Head of caudate nucleus (tissue), 42 donors: Measurements from ENCODE around the gene DHFR.

Experiments
- DNase-seq, 42 donors: peaks; one replicate each; pipeline versions ENCODE4 v3.0.0 to v3.0.0-alpha.2; 2020 to 2021; ENCODE audit warnings: mixed read lengths in 7 of 42
- intact Hi-C: fragments of 100-400 bp; cut with DNase I; formaldehyde crosslinking; loops from one replicate; pipeline ENCODE4 v1.15.0; 2022

Gene DHFR

DNA sequence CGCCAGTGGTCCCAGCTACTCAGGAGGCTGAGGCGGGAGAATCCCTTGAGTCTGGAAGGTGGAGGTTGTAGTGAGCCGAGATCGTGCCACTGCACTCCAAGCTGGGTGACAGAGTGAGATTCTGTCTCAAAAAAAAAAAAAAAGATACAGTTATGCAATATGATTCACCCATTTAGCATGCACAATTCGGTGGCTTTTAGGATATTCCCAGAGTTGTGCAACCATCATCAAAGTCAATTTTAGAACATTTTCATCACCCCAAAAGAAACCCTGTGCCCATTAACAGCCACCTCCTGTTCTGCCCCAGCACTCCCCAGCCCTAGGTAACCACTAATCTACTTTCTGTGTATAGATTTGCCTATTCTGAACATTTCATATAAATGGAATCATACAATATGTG, 4.3 kb upstream of the DHFR start:
- intact Hi-C loops = no loop called here
- DNase-seq = no peak

DNA sequence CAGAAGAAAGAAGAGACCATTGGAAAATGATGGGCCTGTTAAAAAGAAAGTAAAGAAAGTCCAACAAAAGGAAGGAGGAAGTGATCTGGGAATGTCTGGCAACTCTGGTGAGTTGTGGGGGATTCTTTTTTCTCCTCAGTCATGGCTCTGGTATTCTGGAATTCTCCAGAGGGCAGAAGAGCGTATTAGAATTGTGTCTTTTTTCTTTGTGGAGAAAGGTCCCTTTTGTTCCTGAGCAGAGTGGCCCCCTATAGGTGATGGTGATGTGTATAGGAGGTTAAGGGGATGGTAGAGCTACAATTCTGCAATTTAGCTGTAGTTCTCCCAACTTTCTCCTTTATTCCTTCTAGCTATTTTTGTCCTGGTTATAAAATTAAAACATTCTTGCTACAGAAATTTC, 1.6 kb upstream of the DHFR start:
- no peak for DNase-seq
- intact Hi-C loops = no loop called here

GRCh38 chr5:80655231-80655774, 520 bp upstream of the DHFR start:
- intact Hi-C loops = no loop called here
- no peak for DNase-seq

GRCh38 chr5:80654054-80654390, 761 bp downstream of the DHFR start:
- DNase-seq = peak in 1 of 42 donors; percentile 3
- intact Hi-C loops = loop anchor here (5.0 kb wide), 1 partner anchor 167 kb away; the partner anchor contains the start of gene FAM151B

- intact Hi-C loops = loop anchor here (5.0 kb wide), 1 partner anchor 166 kb away; the partner anchor contains the start of gene FAM151B
- no peak for DNase-seq
Observed at GRCh38 chr5:80653502-80653901, 1.3 kb downstream of the DHFR start.

DNA sequence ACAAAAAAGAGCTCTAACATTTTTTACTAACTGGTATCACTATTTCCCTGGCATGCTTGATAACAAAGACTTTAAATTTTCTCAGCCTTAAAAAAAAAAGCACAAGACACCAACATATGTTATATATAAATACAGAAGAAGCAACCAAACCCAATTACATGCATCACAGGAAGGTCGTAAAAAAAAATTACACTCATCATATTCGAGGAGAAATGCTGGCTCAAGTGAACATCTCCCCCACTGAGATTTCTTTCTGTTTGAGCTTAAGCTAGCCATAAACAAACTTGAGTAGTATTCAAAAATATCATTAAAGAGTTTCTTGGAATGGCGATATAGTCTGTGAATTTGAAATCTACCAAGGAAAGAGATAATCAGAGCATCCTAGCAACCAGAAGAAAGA, 7.9 kb downstream of the DHFR start:
- intact Hi-C loops = no loop called here

DNA sequence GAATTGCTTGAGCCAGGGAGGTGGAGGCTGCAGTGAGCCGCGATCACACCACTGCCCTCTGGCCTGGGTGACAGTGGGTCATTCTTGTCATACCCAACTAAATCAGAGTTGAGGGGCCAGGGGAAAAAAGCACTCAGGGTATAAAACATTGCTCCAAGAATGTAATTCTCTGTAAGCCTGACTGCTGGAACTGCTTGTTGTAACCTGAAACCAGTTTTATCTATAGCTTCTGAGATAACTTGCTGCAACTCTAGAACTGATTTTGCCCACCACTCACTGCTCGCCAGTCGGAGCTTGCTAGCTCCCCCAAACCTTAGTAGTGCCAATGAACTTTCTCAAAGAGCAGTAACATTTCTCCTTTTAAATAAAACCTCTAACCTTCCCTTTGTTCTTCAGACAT, 9.9 kb downstream of the DHFR start:
- no peak for DNase-seq
- intact Hi-C loops = no loop called here

More for the DNA sequence above, 7.9 kb downstream of the DHFR start:
- DNase-seq = no peak

DNA sequence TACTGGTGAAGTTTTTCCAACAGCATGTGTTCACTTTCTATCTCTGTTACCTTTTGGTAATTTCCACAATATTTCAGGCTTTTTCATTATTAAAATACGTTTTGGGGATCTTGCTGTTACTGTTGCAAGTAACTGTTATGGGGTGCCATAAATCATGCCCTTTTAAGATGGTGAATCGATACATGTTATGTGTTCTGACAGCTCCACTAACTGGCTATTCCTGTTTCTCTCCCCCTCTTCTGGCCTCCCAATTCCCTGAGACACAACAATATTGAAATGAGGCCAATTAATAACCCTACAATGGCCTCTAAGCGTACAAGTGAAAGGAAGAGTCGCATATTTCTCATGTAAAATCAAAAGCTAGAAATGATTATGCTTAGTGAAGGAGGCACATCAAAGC, 13.4 kb downstream of the DHFR start:
- DNase-seq = no peak
- intact Hi-C loops = no loop called here

DNA sequence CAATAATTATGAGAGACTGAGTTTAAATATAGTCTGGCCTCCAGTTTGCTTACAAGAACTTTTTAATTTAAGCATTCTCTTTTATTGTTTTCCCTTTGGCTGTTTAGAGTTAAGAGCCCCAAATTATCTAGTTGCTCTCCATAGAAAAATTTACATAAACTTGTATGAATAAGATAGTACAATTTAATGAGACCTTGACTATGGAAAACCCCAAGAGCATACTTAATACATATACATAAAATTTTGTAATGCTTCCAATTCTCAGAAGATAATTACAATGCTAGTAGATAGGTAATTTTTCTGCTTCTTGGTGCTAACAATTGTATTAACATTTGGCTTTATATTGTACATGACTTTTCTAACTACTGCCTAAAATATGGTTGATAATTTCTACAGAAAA, 20.6 kb downstream of the DHFR start:
- intact Hi-C loops = no loop called here
- DNase-seq = no peak

GRCh38 chr5:80632700-80633099, 22.1 kb downstream of the DHFR start:
- intact Hi-C loops = no loop called here
- no peak for DNase-seq

- no peak for DNase-seq
- intact Hi-C loops = no loop called here
Observed at GRCh38 chr5:80631278-80632259, 23.2 kb downstream of the DHFR start.

- intact Hi-C loops = no loop called here
- DNase-seq = no peak
Observed at GRCh38 chr5:80629281-80629680, 25.5 kb downstream of the DHFR start.

GRCh38 chr5:80625230-80625629, 29.6 kb downstream of the DHFR start:
- DNase-seq = no peak
- intact Hi-C loops = no loop called here

GRCh38 chr5:80623999-80624398, 30.8 kb downstream of the DHFR start:
- no peak for DNase-seq
- intact Hi-C loops = no loop called here

GRCh38 chr5:80622756-80623155, 32.0 kb downstream of the DHFR start:
- intact Hi-C loops = no loop called here
- no peak for DNase-seq

DNA sequence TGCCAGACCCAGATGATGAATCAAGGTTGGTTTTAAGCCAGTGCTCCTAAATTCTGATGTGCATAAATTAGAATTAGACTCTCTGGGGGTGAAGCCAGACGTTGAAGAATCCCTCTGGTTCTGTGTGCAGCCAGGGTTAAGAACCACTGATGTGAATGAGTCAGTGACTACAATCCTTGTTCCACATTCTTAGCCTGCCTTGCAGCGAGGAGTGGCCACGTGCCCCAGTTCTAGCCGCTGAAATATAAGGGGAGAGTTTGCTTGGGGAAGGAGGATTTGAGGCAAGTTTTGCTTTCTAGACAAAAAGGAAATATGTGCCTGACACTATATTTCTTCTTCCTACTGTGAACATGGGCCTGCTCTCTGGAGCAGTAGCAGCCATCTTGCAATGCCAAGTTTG, 34.6 kb downstream of the DHFR start:
- intact Hi-C loops = no loop called here
- no peak for DNase-seq

DNA sequence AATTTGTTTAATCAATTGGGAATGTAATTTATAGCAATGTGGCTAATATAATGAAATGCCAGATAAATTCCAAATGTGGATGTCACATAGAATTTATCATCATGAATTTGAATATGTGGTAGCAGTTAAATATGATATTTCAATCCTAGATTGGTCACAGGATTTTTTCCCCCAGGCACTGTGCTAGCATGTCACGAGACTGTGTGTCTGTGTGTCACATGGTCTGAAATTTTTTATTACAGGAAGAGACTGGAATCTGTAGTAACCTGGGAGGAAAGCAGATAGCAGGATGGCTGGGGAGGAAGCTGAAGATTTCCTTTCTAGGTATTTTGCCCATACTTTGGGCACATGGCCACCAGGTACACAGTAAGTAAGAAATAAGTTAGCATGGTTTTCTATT, 35.7 kb downstream of the DHFR start:
- no peak for DNase-seq

DNA sequence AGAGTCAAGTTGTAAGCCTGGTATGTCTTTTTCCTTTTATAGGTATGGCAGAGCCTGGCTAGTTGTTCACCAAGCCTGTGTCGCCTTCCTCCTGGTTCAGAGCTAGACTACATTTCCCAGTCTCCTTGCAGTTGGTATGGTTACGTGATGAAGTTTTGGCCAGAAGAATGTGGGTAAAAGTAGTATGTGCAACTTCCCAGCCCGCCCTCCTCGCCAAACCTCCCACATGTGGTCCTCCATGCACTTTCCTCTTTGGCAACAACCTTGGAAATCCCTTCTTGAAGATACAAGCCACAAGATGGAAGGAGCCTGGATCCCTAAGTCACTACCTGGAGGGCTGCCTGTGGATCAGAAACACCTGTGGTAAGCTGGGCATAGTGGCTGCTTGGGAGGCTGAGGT, 36.3 kb downstream of the DHFR start:
- no peak for DNase-seq
- intact Hi-C loops = no loop called here

More for the DNA sequence above, 35.7 kb downstream of the DHFR start:
- intact Hi-C loops = no loop called here

DNA sequence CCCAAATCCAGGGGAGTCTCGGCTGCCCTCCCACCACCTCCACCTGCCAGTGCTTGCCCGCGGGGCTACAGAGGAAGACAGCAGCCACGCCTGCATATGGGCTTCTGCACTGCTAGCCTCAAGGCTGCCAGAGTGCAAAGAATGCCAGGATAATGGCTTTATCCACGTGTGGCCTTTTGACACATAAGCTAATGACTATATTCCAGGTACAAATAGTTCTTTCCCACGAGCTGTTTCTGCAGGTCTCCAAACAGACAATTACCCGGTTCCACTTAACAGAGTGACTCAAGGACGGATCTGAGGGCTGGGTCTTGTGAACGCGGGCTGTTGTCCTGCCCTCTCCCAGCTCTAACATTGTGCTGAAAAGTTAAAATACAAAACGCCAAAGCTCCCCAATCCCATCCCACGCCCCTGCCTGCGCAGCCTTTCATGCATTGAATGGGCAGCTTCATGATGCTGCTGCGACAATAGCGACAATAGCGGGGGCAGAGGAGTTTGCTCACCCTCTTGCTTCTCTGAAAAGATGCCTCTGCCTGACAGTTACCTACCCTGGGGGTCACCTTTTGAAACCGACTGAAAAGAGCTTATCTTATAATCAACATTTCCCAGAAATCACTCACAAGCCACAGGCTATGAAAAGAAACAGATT, 39.4 kb downstream of the DHFR start:
- intact Hi-C loops = no loop called here
- DNase-seq = peak in 4 of 42 donors; percentile 7 to 18 (median 12)

DNA sequence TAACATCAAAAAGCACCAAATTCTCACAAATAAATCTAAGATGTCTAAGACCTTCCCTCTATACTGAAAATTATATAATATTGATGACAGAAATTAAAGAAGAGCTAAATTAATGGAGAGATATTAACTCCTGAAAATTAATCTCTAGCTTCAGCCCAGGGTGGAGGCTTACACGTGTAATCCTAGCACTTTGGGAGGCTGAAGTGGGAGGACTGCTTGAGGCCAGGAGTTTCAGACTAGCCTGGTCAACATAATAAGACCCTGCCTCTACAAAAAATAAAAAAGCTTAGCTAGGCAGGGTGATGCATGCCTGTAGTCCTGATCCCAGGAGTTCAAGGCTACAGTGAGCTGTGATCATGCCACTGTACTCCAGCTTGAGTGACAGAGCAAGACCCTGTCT, 45.1 kb downstream of the DHFR start:
- intact Hi-C loops = no loop called here
- DNase-seq = no peak
